H1 (cell line): ENCODE measurements around the gene COBLL1. TPM values are rescaled to one million over a fixed set of nuclear protein-coding genes. Genes with fewer than 3 reads are reported as not detected.

Experiments
- CTCF ChIA-PET: fragments of 300-600 bp; sonication (Branson Sonifier 250); formaldehyde crosslinking; loops from one replicate; lab custom pipeline; 2021; ENCODE audit not compliant: partially characterized antibody; lab: Charles Lee
- POLR2A ChIA-PET: fragments of 300-600 bp; sonication (Branson Sonifier 250); formaldehyde crosslinking; loops from one replicate; lab custom pipeline; 2021; ENCODE audit warnings: inconsistent platforms; ENCODE audit not compliant: partially characterized antibody; lab: Charles Lee
- DNase-seq, 2 experiments: peaks; one replicate each; pipeline versions ENCODE4 v3.0.0 to v3.0.0-alpha.2; 2010 to 2022; ENCODE audit warnings: low spot score in 2 of 2, low read depth in 1 of 2, mixed read lengths in 1 of 2
- FAIRE-seq: peaks from 2 replicates; lab custom pipeline; 2011; peaks lifted over from hg19 to GRCh38; lab: Jason Lieb, UNC
- H2AFZ ChIP-seq: 2 replicates; pipeline ENCODE4 v1.8.1; 2012; ENCODE audit warnings: low read length, inconsistent platforms
- H2AK5ac ChIP-seq: 2 replicates; pipeline ENCODE4 v1.6.1; 2013; ENCODE audit warnings: low read depth, low read length
- H2BK120ac ChIP-seq: replicated peaks from 2 replicates; pipeline ENCODE3; 2013; ENCODE audit warnings: low read depth, low read length, inconsistent platforms
- H2BK12ac ChIP-seq: 2 replicates; pipeline ENCODE4 v1.6.1; 2013; ENCODE audit warnings: low read depth, low read length
- H2BK15ac ChIP-seq: 2 replicates; pipeline ENCODE4 v1.6.1; 2013; ENCODE audit warnings: low read length
- H2BK20ac ChIP-seq: 2 replicates; pipeline ENCODE4 v1.6.1; 2013; ENCODE audit warnings: low read length
- H2BK5ac ChIP-seq: 2 replicates; pipeline ENCODE4 v1.6.1; 2013; ENCODE audit warnings: low read depth, low read length
- H3K14ac ChIP-seq: 2 replicates; pipeline ENCODE4 v1.6.1; 2013; ENCODE audit warnings: inconsistent platforms; ENCODE audit not compliant: insufficient read length
- H3K18ac ChIP-seq: 2 replicates; pipeline ENCODE4 v1.6.1; 2013; ENCODE audit warnings: low read length; ENCODE audit errors: extremely low read depth
- H3K23ac ChIP-seq: 2 replicates; pipeline ENCODE4 v1.6.1; 2013; ENCODE audit warnings: inconsistent platforms; ENCODE audit not compliant: insufficient read length
- H3K23me2 ChIP-seq: 2 replicates; pipeline ENCODE4 v1.6.1; 2013; ENCODE audit warnings: low read depth, low read length
- H3K27ac ChIP-seq: 2 replicates; pipeline ENCODE4 v1.6.1; 2011; ENCODE audit warnings: low read depth, low read length, inconsistent platforms
- H3K27me3 ChIP-seq, 4 experiments: replicated peaks in 1 of 4; 1 replicate in 1 of 4; 2 replicates in 3 of 4; pipeline versions ENCODE4 v1.6.1 to v1.8.1; 2011 to 2013; ENCODE audit warnings: low read length in 3 of 4, mild to moderate bottlenecking in 3 of 4, inconsistent platforms in 2 of 4, mixed read lengths in 2 of 4, moderate library complexity in 1 of 4; ENCODE audit not compliant: control insufficient read depth in 3 of 4, insufficient read depth in 3 of 4; ENCODE audit errors: extremely low read depth in 1 of 4
- H3K36me3 ChIP-seq, 4 experiments: 2 replicates each; pipeline versions ENCODE4 v1.6.1 to v1.8.1; 2011 to 2013; ENCODE audit warnings: mild to moderate bottlenecking in 4 of 4, low read length in 3 of 4, moderate library complexity in 2 of 4, control low read depth in 1 of 4, inconsistent platforms in 1 of 4; ENCODE audit not compliant: insufficient read depth in 4 of 4, control insufficient read depth in 2 of 4
- H3K4ac ChIP-seq: replicated peaks from 2 replicates; pipeline ENCODE3; 2013; ENCODE audit warnings: low read length, low read depth, mixed read lengths, inconsistent platforms; ENCODE audit not compliant: insufficient read length
- H3K4me1 ChIP-seq, 4 experiments: replicated peaks in 1 of 4; 1 replicate in 1 of 4; 2 replicates in 3 of 4; pipeline versions ENCODE4 v1.6.1 to v1.8.1; 2011 to 2013; ENCODE audit warnings: low read length in 3 of 4, inconsistent platforms in 2 of 4, mixed read lengths in 1 of 4; ENCODE audit not compliant: insufficient read depth in 4 of 4, control insufficient read depth in 3 of 4
- H3K4me2 ChIP-seq, 2 experiments: 2 replicates each; pipeline versions ENCODE4 v1.6.1 to v1.8.1; 2011 to 2013; ENCODE audit warnings: low read depth in 2 of 2, low read length in 2 of 2, control low read depth in 1 of 2, inconsistent platforms in 1 of 2, mild to moderate bottlenecking in 1 of 2; ENCODE audit not compliant: insufficient read depth in 1 of 2
- H3K4me3 ChIP-seq, 4 experiments: fragments of 200-600, 300-600 bp in 1 of 4; sonication (generic), shearing (Covaris generic), sonication (Bioruptor Twin) in 1 of 4; 2 replicates each; pipeline versions ENCODE4 v1.5.1 to v1.8.1; 2011 to 2016; ENCODE audit warnings: low read length in 4 of 4, low read depth in 3 of 4, control low read depth in 2 of 4, inconsistent platforms in 2 of 4, mild to moderate bottlenecking in 2 of 4, mixed read lengths in 1 of 4, moderate library complexity in 1 of 4; ENCODE audit not compliant: insufficient read depth in 2 of 4; ENCODE audit errors: extremely low read depth in 1 of 4
- H3K56ac ChIP-seq: replicated peaks from 2 replicates; pipeline ENCODE3; 2013; ENCODE audit warnings: low read depth, mild to moderate bottlenecking, mixed read lengths, low read length, inconsistent platforms; ENCODE audit not compliant: insufficient read length
- H3K79me1 ChIP-seq: 2 replicates; pipeline ENCODE4 v1.6.1; 2013; ENCODE audit warnings: low read depth, low read length, control low read depth
- H3K79me2 ChIP-seq, 2 experiments: 2 replicates each; pipeline versions ENCODE4 v1.6.1 to v1.8.1; 2012 to 2013; ENCODE audit warnings: low read length in 2 of 2, mild to moderate bottlenecking in 2 of 2, inconsistent platforms in 1 of 2; ENCODE audit not compliant: insufficient read depth in 2 of 2, control insufficient read depth in 1 of 2
- H3K9ac ChIP-seq, 4 experiments: replicated peaks in 1 of 4; 1 replicate in 1 of 4; 2 replicates in 3 of 4; pipeline versions ENCODE4 v1.6.1 to v1.8.1; 2011 to 2013; ENCODE audit warnings: low read depth in 3 of 4, low read length in 3 of 4, control low read depth in 2 of 4, mild to moderate bottlenecking in 2 of 4, moderate library complexity in 2 of 4, inconsistent platforms in 1 of 4; ENCODE audit errors: extremely low read depth in 1 of 4
- H3K9me3 ChIP-seq, 2 experiments: 2 replicates each; pipeline versions ENCODE4 v1.6.1 to v1.8.1; 2012 to 2013; ENCODE audit warnings: mild to moderate bottlenecking in 2 of 2, moderate library complexity in 2 of 2, control low read depth in 1 of 2, inconsistent platforms in 1 of 2, low read depth in 1 of 2, low read length in 1 of 2, mixed read lengths in 1 of 2; ENCODE audit not compliant: insufficient read depth in 2 of 2
- H4K20me1 ChIP-seq, 2 experiments: replicated peaks in 1 of 2; 2 replicates each; pipeline versions ENCODE3 to v1.8.1; 2011 to 2013; ENCODE audit warnings: inconsistent platforms in 2 of 2, low read length in 2 of 2, mild to moderate bottlenecking in 1 of 2; ENCODE audit not compliant: insufficient read depth in 2 of 2, control insufficient read depth in 1 of 2
- H4K5ac ChIP-seq: 2 replicates; pipeline ENCODE4 v1.6.1; 2013; ENCODE audit warnings: low read length, low read depth, mixed read lengths, inconsistent platforms; ENCODE audit not compliant: insufficient read length
- H4K8ac ChIP-seq: 2 replicates; pipeline ENCODE4 v1.8.0; 2013; ENCODE audit warnings: mild to moderate bottlenecking, moderate library complexity, low read length, inconsistent platforms; ENCODE audit not compliant: insufficient read depth; ENCODE audit errors: extremely low read depth
- H4K91ac ChIP-seq: replicated peaks from 2 replicates; pipeline ENCODE3; 2013; ENCODE audit warnings: low read length, mixed read lengths, inconsistent platforms; ENCODE audit not compliant: insufficient read length
- ASH2L ChIP-seq: fragments of 200-600, 300-600 bp; sonication (generic); IDR thresholded peaks from one replicate; pipeline ENCODE4 v1.7.1; 2017; ENCODE audit warnings: low read length
- BRCA1 ChIP-seq: IDR thresholded peaks from 2 replicates; pipeline ENCODE4 v1.6.1; 2012; ENCODE audit warnings: low read depth, low read length, improper control_type of control experiment
- CBX5 ChIP-seq: fragments of 300-800, 300-1000 bp; sonication (generic); IDR thresholded peaks from 2 replicates; pipeline ENCODE4 v1.7.1; 2016; ENCODE audit warnings: antibody characterized with exemption, low read length, low read depth
- CEBPB ChIP-seq: IDR thresholded peaks from 2 replicates; pipeline ENCODE4 v1.6.1; 2012; ENCODE audit warnings: low read depth, low read length
- CHD1 ChIP-seq: IDR thresholded peaks from 2 replicates; pipeline ENCODE4 v1.6.1; 2012; ENCODE audit warnings: low read depth, low read length, improper control_type of control experiment
- CTBP2 ChIP-seq: IDR thresholded peaks from 2 replicates; pipeline ENCODE4 v1.7.0; 2011; ENCODE audit warnings: borderline replicate concordance, mild to moderate bottlenecking, moderate library complexity, mixed read lengths, low read length; ENCODE audit not compliant: insufficient read depth, insufficient read length
- HDAC6 ChIP-seq: IDR thresholded peaks from one replicate; pipeline ENCODE4 v1.7.1; 2012; ENCODE audit warnings: low read depth, mild to moderate bottlenecking, inconsistent platforms, low read length, moderate library complexity
- JUN ChIP-seq: IDR thresholded peaks from 2 replicates; pipeline ENCODE4 v1.6.1; 2011; ENCODE audit warnings: low read depth, mild to moderate bottlenecking, improper control_type of control experiment, low read length
- MAFK ChIP-seq: IDR thresholded peaks from 2 replicates; pipeline ENCODE4 v1.6.1; 2012; ENCODE audit warnings: low read depth, mild to moderate bottlenecking, improper control_type of control experiment, low read length
- POLR2A ChIP-seq, 2 experiments: IDR thresholded peaks; 1 replicate in 1 of 2; 2 replicates in 1 of 2; pipeline ENCODE4 v1.6.1; 2011; ENCODE audit warnings: low read depth in 2 of 2, low read length in 2 of 2, mild to moderate bottlenecking in 2 of 2; ENCODE audit errors: control extremely low read depth in 1 of 2
- RNF2 ChIP-seq: fragments of 200-900, 300-1000 bp; sonication (generic); IDR thresholded peaks from 2 replicates; pipeline ENCODE4 v1.7.1; 2016; ENCODE audit warnings: borderline replicate concordance, low read depth, mild to moderate bottlenecking, antibody characterized with exemption, low read length; ENCODE audit not compliant: poor library complexity, severe bottlenecking; ENCODE audit errors: missing control alignments
- SAP30 ChIP-seq: fragments of 300-600 bp; sonication (generic); IDR thresholded peaks from 2 replicates; pipeline ENCODE4 v1.7.1; 2012; ENCODE audit warnings: low read length, moderate library complexity, mild to moderate bottlenecking, inconsistent platforms; ENCODE audit not compliant: insufficient read depth, insufficient replicate concordance
- TEAD4 ChIP-seq: IDR thresholded peaks from 2 replicates; pipeline ENCODE4 v1.6.1; 2012; ENCODE audit warnings: low read depth, low read length, inconsistent platforms, mixed read lengths
- WGBS, 2 experiments: shearing (Covaris generic) in 1 of 2; methylation state at CpG; one replicate each; pipeline versions ENCODE4 v1.1.6 to v1.1.7; 2013 to 2015; ENCODE audit warnings: low lambda C conversion rate in 2 of 2, mixed read lengths in 2 of 2, inconsistent platforms in 1 of 2, low coverage in 1 of 2, missing lambda C conversion rate in 1 of 2; ENCODE audit not compliant: insufficient replicate concordance in 2 of 2, insufficient coverage in 1 of 2, insufficient read length in 1 of 2; ENCODE audit errors: extremely low coverage in 1 of 2, missing lambda C conversion rate in 1 of 2; 5-methylcytosine and 5-hydroxymethylcytosine counted together
- polyA plus RNA-seq, 7 experiments: library from polyadenylated mRNA; depleted of rRNA in 3 of 7; stranded (reverse) in 5 of 7; unstranded in 2 of 7; fragments of >200 nt in 5 of 7; fragments of 200-250 nt in 2 of 7; gene quantifications; 1 replicate in 5 of 7; 2 replicates in 1 of 7; 4 replicates in 1 of 7; pipeline versions ENCODE4 v1.2.1 to v1.2.3, GENCODE V29; 2011 to 2013; ENCODE audit warnings: missing spikeins in 2 of 7, mixed read lengths in 2 of 7
- total RNA-seq: library from RNA; stranded (reverse); fragmentation: NEBNext Ultra II Directional; extraction: Animal tissue kit (Norgen Biotek cat#: 25700); gene quantifications from 2 replicates; pipeline ENCODE4 v1.2.1, GENCODE V29; 2021

COBLL1 gene
- total and polyA plus RNA-seq, 2 of the 8 experiments (the other 6 are each of a cell fraction or from before 2014, with no cell fraction given), result 2.2 to 6.2 TPM

DNA sequence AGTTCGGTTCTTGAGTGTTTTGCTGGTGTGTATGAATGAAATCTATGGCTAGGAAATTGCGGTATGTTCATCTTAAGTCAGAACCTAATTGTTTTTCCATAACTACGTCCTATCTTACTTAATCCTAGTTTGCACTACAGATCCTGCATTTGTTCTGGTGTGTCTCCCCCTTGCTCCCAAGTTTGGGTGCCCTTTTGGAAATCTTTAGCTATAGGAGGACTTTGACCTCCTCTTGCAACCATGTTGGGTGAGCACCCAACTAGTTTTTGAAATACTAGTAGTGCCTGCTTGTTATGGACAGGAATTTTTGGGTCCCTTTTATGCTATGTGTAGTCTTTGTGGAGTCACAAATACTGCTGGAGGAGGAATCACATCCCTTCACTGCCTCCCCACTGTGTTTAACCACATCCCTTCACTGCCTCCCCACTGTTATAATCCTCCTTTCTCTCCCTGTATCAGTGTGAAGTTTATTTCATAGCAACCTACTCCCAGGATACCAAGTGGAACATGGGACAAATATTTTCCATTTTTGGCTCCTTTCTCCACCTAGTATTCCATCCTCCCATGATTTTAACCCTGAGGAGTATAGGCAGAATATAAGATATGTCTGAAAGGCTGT lies 26.3 kb upstream of the COBLL1 start:
- Histone ChIP-seq H4K20me1 (no peaks in the 10 kb centered on the region), H3K9ac (no peak overlapping the region), H2AFZ (no peak overlapping the region; the same call in 1 of the 2 replicates), H2BK5ac (no peak overlapping the region), H3K18ac (no peak overlapping the region), H3K14ac (no peak overlapping the region), H3K79me1 (no peaks in the 10 kb centered on the region), H3K36me3 (no peaks in the 10 kb centered on the region), H3K79me2 (no peaks in the 10 kb centered on the region), H3K56ac (no peak overlapping the region), H2AK5ac (no peak overlapping the region), H3K23ac (no peak overlapping the region), H2BK12ac (no peak overlapping the region), H4K5ac (no peak overlapping the region), H3K4ac (no peak overlapping the region), H3K9me3 (no peaks in the 10 kb centered on the region), H2BK20ac (no peak overlapping the region), H4K8ac (no peak overlapping the region), H3K27me3 (peaks cover 0 to 1% (median 0%) of the 10 kb centered on the region in 4 experiments; a peak in 1 of 7 replicates), H3K4me2 (no peak overlapping the region), H3K27ac (no peak overlapping the region), H3K23me2 (no peaks in the 10 kb centered on the region), H2BK15ac (no peak overlapping the region), H3K4me3 (no peak overlapping the region), H3K4me1 (no peaks in the 10 kb centered on the region; a peak in 1 of 7 replicates), H4K91ac (no peak overlapping the region), H2BK120ac (no peak overlapping the region)
- DNase-seq (no peak), FAIRE-seq (no peak)
- WGBS, 2 experiments, result 57% methylated on average over 3 of the region's 3 CpGs; no CpG with 5 or more reads in 1 of the 2 experiments
- no peak for TF ChIP-seq POLR2A (IDR thresholded peaks at IDR 0.05; ENCODE audit: control extremely low read depth in 1 of 2, low read depth in 2 of 2, low read length in 2 of 2)
- TF ChIP-seq HDAC6, result no peak
- no peak for TF ChIP-seq BRCA1
- TF ChIP-seq RNF2, result no peak
- no peak for TF ChIP-seq CEBPB
- TF ChIP-seq TEAD4, result no peak
- TF ChIP-seq JUN, result no peak
- TF ChIP-seq CTBP2, result no peak
- TF ChIP-seq SAP30, result no peak
- TF ChIP-seq MAFK, result no peak
- TF ChIP-seq CBX5, result no peak
- TF ChIP-seq ASH2L, result no peak
- TF ChIP-seq CHD1, result no peak
- CTCF ChIA-PET, result interaction anchor here (1.4 kb wide), 1 partner anchor 26 kb away, joined by 3 read pairs; the partner anchor contains the start of gene COBLL1
- POLR2A ChIA-PET, result no interaction called here
